WTC11 (cell line): ENCODE results near the gene HIF1A. TPM values are rescaled to one million over a fixed set of nuclear protein-coding genes. Genes with fewer than 3 reads are reported as not detected.

Experiments used
- ATAC-seq: fragments of 200-7000 bp; cut with Tn5 transposase; 2 replicates; pipeline ENCODE4 v1.10.0; 2021; ENCODE audit warnings: mild to moderate bottlenecking, moderate library complexity
- CTCF ChIA-PET: fragments of 300-600 bp; sonication (Branson Sonifier 250); formaldehyde crosslinking; loops from one replicate; lab custom pipeline; 2021; ENCODE audit warnings: antibody characterized with exemption; lab: Charles Lee
- POLR2A ChIA-PET: fragments of 350-600 bp; sonication (Branson Sonifier 250); formaldehyde crosslinking; loops from one replicate; lab custom pipeline; 2021; ENCODE audit warnings: antibody characterized with exemption; lab: Charles Lee
- DNase-seq: peaks from one replicate; pipeline ENCODE4 v3.0.0; 2021; ENCODE audit warnings: low spot score
- H3K27ac Mint-ChIP-seq: 2 replicates; pipeline ENCODE4 v1.8.0; 2021; ENCODE audit warnings: mixed read lengths
- H3K27me3 Mint-ChIP-seq: 2 replicates; pipeline ENCODE4 v1.8.0; 2021; ENCODE audit warnings: low read depth, mild to moderate bottlenecking, moderate library complexity, mixed read lengths
- H3K36me3 Mint-ChIP-seq: 2 replicates; pipeline ENCODE4 v1.8.0; 2021; ENCODE audit warnings: mixed read lengths
- H3K4me1 Mint-ChIP-seq: 2 replicates; pipeline ENCODE4 v1.8.0; 2022; ENCODE audit warnings: mixed read lengths
- H3K4me3 Mint-ChIP-seq: 2 replicates; pipeline ENCODE4 v1.8.0; 2021; ENCODE audit warnings: mild to moderate bottlenecking, moderate library complexity, mixed read lengths
- H3K9me3 Mint-ChIP-seq: 2 replicates; pipeline ENCODE4 v1.8.0; 2021; ENCODE audit warnings: mixed read lengths
- AR ChIP-seq: fragments of 250-450 bp; sonication (Bioruptor Pico); IDR thresholded peaks from 2 replicates; pipeline ENCODE4 v1.9.0; 2021; ENCODE audit warnings: mild to moderate bottlenecking
- ATF3 ChIP-seq: sonication (generic); formaldehyde crosslinking; conservative IDR thresholded peaks from 2 replicates; pipeline ENCODE4 v1.8.1; 2022; ENCODE audit warnings: mild to moderate bottlenecking, missing genetic modification reagents
- ATF6 ChIP-seq: sonication (generic); formaldehyde crosslinking; IDR thresholded peaks from 2 replicates; pipeline ENCODE4 v1.8.1; 2023; ENCODE audit warnings: mild to moderate bottlenecking, missing genetic modification reagents
- E2F4 ChIP-seq: sonication (generic); formaldehyde crosslinking; IDR thresholded peaks from 2 replicates; pipeline ENCODE4 v1.8.1; 2022; ENCODE audit warnings: low read depth, mild to moderate bottlenecking, moderate library complexity, missing genetic modification reagents, borderline replicate concordance
- FOXK1 ChIP-seq: sonication (generic); formaldehyde crosslinking; IDR thresholded peaks from 2 replicates; pipeline ENCODE4 v1.8.0; 2022; ENCODE audit warnings: mild to moderate bottlenecking, moderate library complexity, missing genetic modification reagents
- FOXP1 ChIP-seq: sonication (generic); formaldehyde crosslinking; IDR thresholded peaks from 2 replicates; pipeline ENCODE4 v1.8.0; 2022; ENCODE audit warnings: missing genetic modification reagents, mild to moderate bottlenecking, moderate library complexity, borderline replicate concordance
- GABPB1 ChIP-seq: sonication (generic); formaldehyde crosslinking; IDR thresholded peaks from 2 replicates; pipeline ENCODE4 v1.8.1; 2023; ENCODE audit warnings: mild to moderate bottlenecking, missing genetic modification reagents
- KAT7 ChIP-seq: sonication (generic); formaldehyde crosslinking; IDR thresholded peaks from 2 replicates; pipeline ENCODE4 v1.8.1; 2023; ENCODE audit warnings: missing genetic modification reagents, mild to moderate bottlenecking, borderline replicate concordance
- PRDM15 ChIP-seq: sonication (generic); formaldehyde crosslinking; IDR thresholded peaks from 2 replicates; pipeline ENCODE4 v1.8.0; 2022; ENCODE audit warnings: missing genetic modification reagents
- PREB ChIP-seq: sonication (generic); formaldehyde crosslinking; IDR thresholded peaks from 2 replicates; pipeline ENCODE4 v1.8.1; 2022; ENCODE audit warnings: mild to moderate bottlenecking, missing genetic modification reagents, moderate library complexity, borderline replicate concordance
- PRRX2 ChIP-seq: fragments of 250-450 bp; sonication (Bioruptor Pico); IDR thresholded peaks from 2 replicates; pipeline ENCODE4 v1.8.0; 2021; ENCODE audit warnings: mild to moderate bottlenecking
- RELA ChIP-seq: sonication (generic); formaldehyde crosslinking; IDR thresholded peaks from 2 replicates; pipeline ENCODE4 v1.8.1; 2022; ENCODE audit warnings: missing genetic modification reagents, mild to moderate bottlenecking, borderline replicate concordance
- RORB ChIP-seq: fragments of 250-450 bp; sonication (Bioruptor Pico); IDR thresholded peaks from 2 replicates; pipeline ENCODE4 v1.9.0; 2021; ENCODE audit warnings: mild to moderate bottlenecking
- SP1 ChIP-seq: sonication (generic); formaldehyde crosslinking; conservative IDR thresholded peaks from 2 replicates; pipeline ENCODE4 v1.8.1; 2022; ENCODE audit warnings: missing genetic modification reagents
- ZNF121 ChIP-seq: sonication (generic); formaldehyde crosslinking; IDR thresholded peaks from 2 replicates; pipeline ENCODE4 v1.8.0; 2023; ENCODE audit warnings: missing genetic modification reagents
- ZNF263 ChIP-seq: sonication (generic); formaldehyde crosslinking; IDR thresholded peaks from 2 replicates; pipeline ENCODE4 v1.8.1; 2022; ENCODE audit warnings: low read depth, mild to moderate bottlenecking, moderate library complexity, missing genetic modification reagents
- total RNA-seq: library from RNA; stranded (reverse); gene quantifications from 3 replicates; pipeline ENCODE4 v1.2.3, GENCODE V29; 2021

The HIF1A gene
- total RNA-seq, 1 experiment from 2014 or later = 165 TPM

- TF ChIP-seq PREB (no peak), ZNF121 (CRISPR knock-in tag) (no peak), ZNF263 (CRISPR knock-in tag) (no peak), FOXK1 (no peak), RORB (no peak), KAT7 (CRISPR knock-in tag) (no peak), AR (CRISPR knock-in tag) (no peak), ATF6 (no peak), PRDM15 (CRISPR knock-in tag) (no peak)
These were observed 4.3 kb upstream of the HIF1A start (continued) for GRCh38 chr14:61690982-61691381.

GRCh38 chr14:61691495-61691894, 3.8 kb upstream of the HIF1A start:
- no peak for TF ChIP-seq E2F4 (CRISPR knock-in tag)
- no peak for TF ChIP-seq GABPB1 (CRISPR knock-in tag)
- no peak for TF ChIP-seq PRRX2 (CRISPR knock-in tag)
- TF ChIP-seq ATF3 = no peak
- TF ChIP-seq FOXP1 = no peak
- TF ChIP-seq RELA (CRISPR knock-in tag) = no peak
- TF ChIP-seq SP1 (CRISPR knock-in tag) = no peak
- peaks cover 10% of the 10 kb centered on the region for H3K36me3 Mint-ChIP-seq
- ATAC-seq (no peak), DNase-seq (no peak)
- H3K4me1 Mint-ChIP-seq = peaks cover 21% of the 10 kb centered on the region
- POLR2A ChIA-PET = interaction anchor here (0.6 to 1.1 kb wide), 2 partner anchors 12 to 189 kb away, joined by 3 read pairs; no protein-coding TSS in a partner anchor
- no peak overlapping the region for H3K4me3 Mint-ChIP-seq
- H3K27ac Mint-ChIP-seq = peak overlapping the region; percentile 5
- no peaks in the 10 kb centered on the region for H3K27me3 Mint-ChIP-seq
- CTCF ChIA-PET = interaction anchor here (1.0 to 1.7 kb wide), 3 partner anchors 19 to 215 kb away, joined by 3 to 6 read pairs (median 4); no protein-coding TSS in a partner anchor
- H3K9me3 Mint-ChIP-seq = peaks cover 23% of the 10 kb centered on the region
